OCI-LY7 (cell line): Measurements from ENCODE around the gene SST. TPM values are rescaled to one million over a fixed set of nuclear protein-coding genes. Genes with fewer than 3 reads are reported as not detected.

Experiments used
- BruUV-seq: library from RNA; stranded (reverse); fragments of 400-500 nt; replicated peaks from 2 replicates; lab custom pipeline; 2021; lab: Mats Ljungman, UMichigan
- CTCF ChIA-PET: fragments of 300-600 bp; sonication (Branson Sonifier 250); formaldehyde crosslinking; loops from one replicate; lab custom pipeline; 2022; ENCODE audit warnings: antibody characterized with exemption; ENCODE audit not compliant: unreplicated experiment; lab: Charles Lee
- POLR2A ChIA-PET: fragments of 300-600 bp; sonication (Branson Sonifier 250); formaldehyde crosslinking; loops from one replicate; lab custom pipeline; 2022; ENCODE audit warnings: antibody characterized with exemption; lab: Charles Lee
- DNase-seq: peaks from one replicate; pipeline ENCODE4 v3.0.0-alpha.2; 2015; ENCODE audit warnings: low spot score
- H2AFZ ChIP-seq: fragments of 200-600 bp; sonication (generic), shearing (Covaris generic); 2 replicates; pipeline ENCODE4 v1.6.1; 2014; ENCODE audit warnings: mild to moderate bottlenecking, antibody characterized with exemption, low read length, moderate library complexity
- H3K27ac ChIP-seq: fragments of 200-600 bp; sonication (generic); 2 replicates; pipeline ENCODE4 v1.5.1; 2014; ENCODE audit warnings: mixed run types, low read depth, mild to moderate bottlenecking, moderate library complexity, low read length, inconsistent platforms; ENCODE audit not compliant: poor library complexity, severe bottlenecking
- H3K36me3 ChIP-seq: fragments of 200-600 bp; sonication (generic); 2 replicates; pipeline ENCODE4 v1.6.1; 2014; ENCODE audit warnings: mild to moderate bottlenecking, antibody characterized with exemption, low read length, moderate library complexity, mixed read lengths; ENCODE audit not compliant: insufficient read depth
- H3K4me1 ChIP-seq: fragments of 200-600 bp; sonication (generic); 2 replicates; pipeline ENCODE4 v1.5.1; 2014; ENCODE audit warnings: mild to moderate bottlenecking, low read length; ENCODE audit not compliant: insufficient read depth, poor library complexity, severe bottlenecking
- H3K4me2 ChIP-seq: fragments of 200-600 bp; sonication (generic); 2 replicates; pipeline ENCODE4 v1.6.1; 2014; ENCODE audit warnings: mild to moderate bottlenecking, low read length
- H3K4me3 ChIP-seq: fragments of 200-600 bp; sonication (generic); 2 replicates; pipeline ENCODE4 v1.5.1; 2014; ENCODE audit warnings: mild to moderate bottlenecking, low read depth, low read length; ENCODE audit not compliant: poor library complexity, severe bottlenecking
- H3K79me2 ChIP-seq: fragments of 200-600 bp; sonication (generic); 2 replicates; pipeline ENCODE4 v1.6.1; 2016; ENCODE audit warnings: low read depth, mild to moderate bottlenecking, low read length, moderate library complexity, mixed read lengths; ENCODE audit not compliant: insufficient read depth
- H3K9me2 ChIP-seq: fragments of 200-600 bp; sonication (generic); 2 replicates; pipeline ENCODE4 v1.6.1; 2016; ENCODE audit warnings: mild to moderate bottlenecking, low read length, mixed read lengths; ENCODE audit not compliant: insufficient read depth
- H3K9me3 ChIP-seq: fragments of 200-600 bp; sonication (generic); 2 replicates; pipeline ENCODE4 v1.6.1; 2014; ENCODE audit warnings: mild to moderate bottlenecking, mixed run types, low read length, mixed read lengths
- H4K20me1 ChIP-seq: fragments of 200-600 bp; sonication (generic); 2 replicates; pipeline ENCODE4 v1.6.1; 2014; ENCODE audit warnings: mild to moderate bottlenecking, antibody characterized with exemption, low read length, moderate library complexity, mixed read lengths; ENCODE audit not compliant: insufficient read depth
- EZH2phosphoT487 ChIP-seq: fragments of 200-600 bp; sonication (generic); IDR thresholded peaks from 2 replicates; pipeline ENCODE4 v1.6.1; 2018; ENCODE audit warnings: low read depth, borderline replicate concordance, mild to moderate bottlenecking, mixed run types, antibody characterized with exemption, low read length, moderate library complexity, mixed read lengths
- intact Hi-C: fragments of 100-400 bp; cut with micrococcal nuclease; formaldehyde crosslinking; loops from one replicate; pipeline ENCODE4 v1.10.0; 2022; ENCODE audit not compliant: unreplicated experiment
- total RNA-seq, 2 experiments: library from RNA; depleted of rRNA in 1 of 2; stranded (reverse); fragments of >200 nt in 1 of 2; shearing (Covaris generic) in 1 of 2; gene quantifications; 2 replicates each; pipeline ENCODE4 v1.2.3, GENCODE V29; 2014 to 2022
- TF ChIP-seq, protein P1 (sequence below): fragments of 200-600 bp; sonication (generic); conservative IDR thresholded peaks from 2 replicates; pipeline ENCODE4 v1.5.1; 2014; ENCODE audit warnings: mild to moderate bottlenecking, antibody characterized with exemption, low read length, moderate library complexity, mixed read lengths

SST gene
- total RNA-seq, 2 experiments from 2014 or later: not detected

DNA sequence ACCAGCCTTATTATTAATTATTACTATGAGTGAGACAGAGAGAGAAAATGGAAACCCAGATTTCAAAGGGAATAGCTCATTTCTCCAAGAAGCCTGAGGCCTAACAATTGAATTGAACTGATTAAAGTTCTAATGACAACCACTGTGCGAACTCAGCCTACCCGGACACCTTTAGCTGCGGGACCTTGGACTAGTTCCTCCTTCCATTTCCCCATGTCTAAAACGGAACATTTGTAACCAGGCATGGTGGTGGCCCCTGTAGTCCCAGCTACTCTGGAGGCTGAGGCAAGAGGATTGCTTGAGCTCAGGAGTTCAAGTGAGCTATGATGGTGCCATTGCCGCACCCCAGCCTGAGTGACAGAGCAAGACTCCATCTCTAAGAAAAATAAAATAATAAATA lies 48.6 kb upstream of the SST start:
- BruUV-seq: no TSS peak
- peaks cover 39% of the 10 kb centered on the region for H3K36me3 ChIP-seq
- ChIA-PET POLR2A (interaction anchor here (0.6 to 4.1 kb wide), 7 partner anchors 10 to 1194 kb away, joined by 3 to 17 read pairs (median 4); no protein-coding TSS in a partner anchor), CTCF (no interaction called here)
- TF ChIP-seq, protein P1, sequence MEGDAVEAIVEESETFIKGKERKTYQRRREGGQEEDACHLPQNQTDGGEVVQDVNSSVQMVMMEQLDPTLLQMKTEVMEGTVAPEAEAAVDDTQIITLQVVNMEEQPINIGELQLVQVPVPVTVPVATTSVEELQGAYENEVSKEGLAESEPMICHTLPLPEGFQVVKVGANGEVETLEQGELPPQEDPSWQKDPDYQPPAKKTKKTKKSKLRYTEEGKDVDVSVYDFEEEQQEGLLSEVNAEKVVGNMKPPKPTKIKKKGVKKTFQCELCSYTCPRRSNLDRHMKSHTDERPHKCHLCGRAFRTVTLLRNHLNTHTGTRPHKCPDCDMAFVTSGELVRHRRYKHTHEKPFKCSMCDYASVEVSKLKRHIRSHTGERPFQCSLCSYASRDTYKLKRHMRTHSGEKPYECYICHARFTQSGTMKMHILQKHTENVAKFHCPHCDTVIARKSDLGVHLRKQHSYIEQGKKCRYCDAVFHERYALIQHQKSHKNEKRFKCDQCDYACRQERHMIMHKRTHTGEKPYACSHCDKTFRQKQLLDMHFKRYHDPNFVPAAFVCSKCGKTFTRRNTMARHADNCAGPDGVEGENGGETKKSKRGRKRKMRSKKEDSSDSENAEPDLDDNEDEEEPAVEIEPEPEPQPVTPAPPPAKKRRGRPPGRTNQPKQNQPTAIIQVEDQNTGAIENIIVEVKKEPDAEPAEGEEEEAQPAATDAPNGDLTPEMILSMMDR: no peak
- no peak for TF ChIP-seq EZH2phosphoT487
- H3K27ac ChIP-seq: no peak overlapping the region
- no peak for DNase-seq
- H3K79me2 ChIP-seq: no peaks in the 10 kb centered on the region
- intact Hi-C loops: no loop called here
- H3K4me2 ChIP-seq: no peak overlapping the region
- H4K20me1 ChIP-seq: 0 out of 2 replicates have a peak, but pooled peaks cover 4% of the 10 kb centered on the region
- no peak overlapping the region for H2AFZ ChIP-seq
- no peaks in the 10 kb centered on the region for H3K9me3 ChIP-seq
- H3K9me2 ChIP-seq: no peaks in the 10 kb centered on the region
- H3K4me3 ChIP-seq: no peak overlapping the region
- peaks cover 13% of the 10 kb centered on the region for H3K4me1 ChIP-seq

DNA sequence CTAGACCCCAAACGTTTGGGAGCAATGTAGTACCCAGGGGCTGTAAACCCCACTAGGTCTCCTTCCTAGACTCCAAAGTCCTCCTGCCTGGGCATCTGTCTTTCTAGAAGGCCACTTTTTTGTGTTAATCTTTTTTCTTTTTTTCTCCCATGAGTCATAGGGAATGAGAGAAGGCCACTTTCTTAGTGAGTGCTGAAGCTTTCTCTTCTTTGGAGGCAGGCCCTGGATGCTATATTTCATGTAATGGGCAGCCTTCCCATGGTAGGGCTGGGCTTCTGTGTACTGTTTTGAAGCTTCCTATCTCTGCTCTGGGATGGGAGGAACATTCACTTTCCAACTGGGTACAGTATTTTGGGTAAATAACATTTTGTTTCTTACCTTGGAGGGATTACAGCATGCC lies 47.4 kb upstream of the SST start:
- ChIA-PET POLR2A (interaction anchor here (1.1 to 4.1 kb wide), 2 partner anchors 14 to 17 kb away, joined by 4 to 17 read pairs; no protein-coding TSS in a partner anchor), CTCF (no interaction called here)
- no peaks in the 10 kb centered on the region for H4K20me1 ChIP-seq
- H2AFZ ChIP-seq: no peak overlapping the region
- no peak overlapping the region for H3K4me3 ChIP-seq
- BruUV-seq: no TSS peak
- H3K27ac ChIP-seq: no peak overlapping the region
- intact Hi-C loops: no loop called here
- peaks cover 27% of the 10 kb centered on the region for H3K36me3 ChIP-seq
- no peak overlapping the region for H3K4me2 ChIP-seq
- no peak for DNase-seq
- TF ChIP-seq, protein P1: no peak
- no peak for TF ChIP-seq EZH2phosphoT487
- H3K79me2 ChIP-seq: no peaks in the 10 kb centered on the region
- peaks cover 13% of the 10 kb centered on the region for H3K4me1 ChIP-seq
- no peaks in the 10 kb centered on the region for H3K9me2 ChIP-seq
- no peaks in the 10 kb centered on the region for H3K9me3 ChIP-seq

DNA sequence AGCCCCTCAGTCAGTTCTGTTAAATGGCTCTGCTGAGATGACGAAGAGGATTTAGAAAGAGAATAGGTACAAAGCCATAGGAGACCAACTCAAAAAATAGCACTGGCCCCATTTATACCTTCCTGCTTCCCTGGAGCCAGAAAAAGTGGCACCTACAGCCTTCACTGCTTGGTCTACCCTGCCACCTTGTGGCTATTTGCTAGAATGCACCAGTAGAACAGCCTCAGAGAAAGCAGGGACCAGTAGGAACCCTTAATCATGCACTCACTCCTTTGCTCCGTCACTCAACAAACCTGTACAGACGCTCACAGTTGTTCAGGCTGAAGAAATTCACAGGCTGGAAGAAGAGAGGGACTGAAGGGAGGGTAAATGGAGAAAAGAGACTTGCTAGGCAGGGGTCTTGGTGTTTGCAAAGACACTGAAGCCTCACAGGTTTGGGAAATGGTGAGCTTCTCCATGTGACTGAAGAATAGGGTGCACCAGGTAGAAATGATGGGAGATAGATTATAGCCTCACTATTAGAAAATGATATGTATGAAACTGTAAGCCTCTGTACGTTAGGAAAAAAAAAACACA lies 44.3 kb upstream of the SST start:
- H3K9me3 ChIP-seq: no peaks in the 10 kb centered on the region
- peak overlapping the region; percentile 25 for H3K4me2 ChIP-seq
- intact Hi-C loops: loop anchor here (1.0 to 5.0 kb wide), 4 partner anchors 35 to 1243 kb away; no protein-coding TSS in a partner anchor
- H3K4me3 ChIP-seq: no peak overlapping the region
- CTCF ChIA-PET: interaction anchor here (1.0 kb wide), 1 partner anchor 645 kb away, joined by 4 read pairs; no protein-coding TSS in a partner anchor
- no peak for TF ChIP-seq EZH2phosphoT487
- TF ChIP-seq, protein P1: peak; percentile 98
- peak overlapping the region; percentile 29; the same call in 1 of the 2 replicates for H2AFZ ChIP-seq
- H3K36me3 ChIP-seq: no peaks in the 10 kb centered on the region
- H4K20me1 ChIP-seq: no peaks in the 10 kb centered on the region
- H3K79me2 ChIP-seq: no peaks in the 10 kb centered on the region
- peak; percentile 82 for DNase-seq
- peaks cover 13% of the 10 kb centered on the region for H3K4me1 ChIP-seq
- no peak overlapping the region for H3K27ac ChIP-seq
- no TSS peak for BruUV-seq
- H3K9me2 ChIP-seq: no peaks in the 10 kb centered on the region
- POLR2A ChIA-PET: interaction anchor here (0.6 kb wide), 2 partner anchors 419 to 643 kb away, joined by 3 read pairs; no protein-coding TSS in a partner anchor
